Colon (tissue), 2 donors: ENCODE results near the gene GPR173.
A peak's percentile ranks its signal among the peaks of the same experiment; 100 is the strongest.

Experiments used
- FAIRE-seq: peaks from 2 replicates; lab custom pipeline; 2012; peaks lifted over from hg19 to GRCh38; lab: Jason Lieb, UNC
- donor health status: control.
- donor health status: control.

Gene GPR173

DNA sequence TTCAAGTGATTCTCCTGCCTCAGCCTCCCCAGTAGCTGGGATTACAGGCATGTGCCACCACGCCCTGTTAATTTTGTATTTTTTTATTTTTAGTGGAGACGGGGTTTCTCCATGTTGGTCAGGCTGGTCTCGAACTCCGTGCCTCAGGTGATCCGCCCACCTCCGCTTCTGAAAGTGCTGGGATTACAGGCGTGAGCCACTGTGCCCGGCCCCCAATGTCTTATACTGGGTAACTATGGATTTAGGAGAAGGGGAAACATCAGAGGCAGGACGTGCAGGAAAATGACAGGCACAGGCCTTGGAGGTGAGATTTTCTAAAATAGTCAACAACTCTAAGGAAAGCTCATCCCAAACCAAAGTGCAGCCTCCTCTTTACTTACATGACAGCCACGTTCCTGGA, 22.5 kb downstream of the GPR173 start:
- FAIRE-seq: no peak

DNA sequence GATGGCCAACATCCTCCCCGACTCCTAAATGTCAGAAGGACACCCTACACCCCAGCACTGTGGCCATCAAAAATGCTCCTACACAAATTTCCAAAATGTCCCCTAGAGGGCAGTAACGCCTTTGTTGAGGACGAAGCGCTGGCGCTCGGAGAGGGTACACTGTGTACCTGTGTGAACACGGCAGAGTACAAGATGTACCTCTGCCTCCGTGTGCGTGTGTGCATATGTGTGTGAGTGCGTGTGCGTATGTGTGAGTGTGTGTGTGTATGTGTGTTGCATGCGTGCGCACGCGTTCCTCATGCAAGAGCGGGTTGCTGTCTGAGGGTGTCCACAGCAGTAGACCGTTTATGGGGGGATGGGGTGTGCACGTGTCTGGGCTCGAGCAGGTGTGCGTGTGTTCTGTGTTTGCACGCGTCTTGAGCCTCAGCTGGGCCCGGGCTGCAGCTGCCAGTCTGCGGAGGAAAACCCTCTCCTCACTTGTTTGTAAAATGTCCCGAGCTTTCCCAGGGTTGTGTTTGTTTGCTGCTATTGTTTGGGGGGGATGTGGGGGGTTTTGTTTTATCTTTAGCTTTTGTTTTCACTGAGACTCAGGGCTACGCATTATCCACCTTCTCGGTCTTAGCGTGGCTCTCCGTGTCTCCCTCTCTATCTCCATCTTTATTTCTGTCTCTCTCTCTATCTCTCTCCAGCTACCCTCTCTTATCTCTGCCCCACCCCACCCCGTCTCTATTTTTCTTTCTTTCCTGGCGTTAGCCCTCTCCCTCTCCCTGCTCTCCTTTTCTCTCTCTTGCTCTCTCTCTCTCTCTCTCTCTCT, 23.2 kb downstream of the GPR173 start:
- no peak for FAIRE-seq

DNA sequence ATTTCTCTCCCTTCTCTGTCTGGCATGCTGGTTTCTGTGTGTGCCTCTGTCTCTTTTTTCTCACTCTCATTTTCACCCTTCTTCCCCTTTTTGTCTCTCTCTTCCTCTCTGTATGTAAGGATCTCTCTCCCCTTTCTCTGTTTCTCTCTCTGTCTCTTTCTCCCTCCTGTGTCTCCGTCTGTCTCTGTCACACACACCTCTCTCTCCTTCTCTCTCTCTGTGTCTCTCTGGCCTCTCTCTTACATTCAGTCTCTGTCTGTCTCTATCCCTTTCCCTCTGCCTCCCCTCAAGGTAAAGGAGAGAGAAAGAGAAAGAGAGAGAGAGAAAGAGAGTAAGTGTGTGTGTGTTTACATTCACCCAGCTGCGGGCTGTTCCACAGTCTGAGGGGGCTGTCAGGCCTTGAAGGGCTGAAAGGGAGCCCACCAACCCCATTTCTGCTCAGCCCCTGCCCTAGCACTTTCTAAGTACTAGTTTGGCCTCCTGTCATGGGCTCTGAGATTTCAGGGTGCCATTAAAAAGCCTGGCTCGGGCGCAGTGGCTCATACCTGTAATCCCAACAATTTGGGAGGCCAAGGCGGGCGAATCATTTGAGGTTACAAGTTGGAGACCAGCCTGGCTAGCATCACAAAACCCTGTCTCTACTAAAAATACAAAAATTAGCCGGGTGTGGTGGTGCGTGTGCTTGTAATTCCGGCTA, 24.0 kb downstream of the GPR173 start:
- FAIRE-seq: no peak

DNA sequence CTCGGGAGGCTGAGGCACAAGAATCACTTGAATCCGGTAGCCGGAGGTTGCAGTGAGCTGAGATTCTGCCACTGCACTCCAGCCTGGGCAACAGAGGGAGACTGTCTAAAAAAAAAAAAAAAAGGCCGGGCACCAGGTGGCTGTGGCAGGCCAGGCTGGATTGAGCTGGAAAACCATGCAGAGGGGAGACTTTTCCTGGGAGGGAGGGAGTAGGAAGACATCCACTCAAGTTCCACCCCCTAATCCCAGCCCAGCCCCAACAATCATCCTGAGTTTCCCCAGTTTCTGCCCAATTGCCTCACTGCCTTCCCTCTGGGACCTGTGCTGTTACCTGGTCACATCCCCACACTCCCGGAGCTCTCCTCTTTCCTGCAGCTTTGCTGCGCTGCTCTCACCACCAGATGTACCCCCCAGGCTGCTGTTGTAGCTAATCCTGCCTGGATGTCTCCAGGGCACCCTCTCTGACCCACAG, 24.6 kb downstream of the GPR173 start:
- FAIRE-seq: no peak

DNA sequence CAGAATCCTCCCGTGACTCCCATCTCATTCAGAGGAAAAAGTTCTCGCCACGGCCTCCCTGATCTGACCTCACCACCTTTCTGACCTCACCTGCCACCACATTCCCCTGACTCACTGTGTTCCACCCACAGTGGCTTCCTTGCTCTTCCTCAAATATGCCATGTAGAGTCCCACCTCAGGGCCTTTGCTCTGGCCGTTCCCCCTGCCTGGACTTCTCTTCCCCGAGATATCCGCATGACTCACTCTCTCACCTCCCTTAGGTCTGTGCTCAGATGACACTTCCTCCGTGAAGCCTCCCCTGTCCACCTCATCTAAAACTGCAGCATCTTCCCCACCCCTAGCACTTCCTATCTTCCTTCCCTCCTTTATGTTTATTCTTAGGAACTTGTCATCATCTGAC, 26.4 kb downstream of the GPR173 start:
- no peak for FAIRE-seq

DNA sequence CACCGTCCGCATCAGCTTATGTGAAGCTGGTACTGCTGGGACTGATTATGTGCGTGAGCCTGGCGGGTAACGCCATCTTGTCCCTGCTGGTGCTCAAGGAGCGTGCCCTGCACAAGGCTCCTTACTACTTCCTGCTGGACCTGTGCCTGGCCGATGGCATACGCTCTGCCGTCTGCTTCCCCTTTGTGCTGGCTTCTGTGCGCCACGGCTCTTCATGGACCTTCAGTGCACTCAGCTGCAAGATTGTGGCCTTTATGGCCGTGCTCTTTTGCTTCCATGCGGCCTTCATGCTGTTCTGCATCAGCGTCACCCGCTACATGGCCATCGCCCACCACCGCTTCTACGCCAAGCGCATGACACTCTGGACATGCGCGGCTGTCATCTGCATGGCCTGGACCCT, 28.1 kb downstream of the GPR173 start:
- FAIRE-seq: no peak

DNA sequence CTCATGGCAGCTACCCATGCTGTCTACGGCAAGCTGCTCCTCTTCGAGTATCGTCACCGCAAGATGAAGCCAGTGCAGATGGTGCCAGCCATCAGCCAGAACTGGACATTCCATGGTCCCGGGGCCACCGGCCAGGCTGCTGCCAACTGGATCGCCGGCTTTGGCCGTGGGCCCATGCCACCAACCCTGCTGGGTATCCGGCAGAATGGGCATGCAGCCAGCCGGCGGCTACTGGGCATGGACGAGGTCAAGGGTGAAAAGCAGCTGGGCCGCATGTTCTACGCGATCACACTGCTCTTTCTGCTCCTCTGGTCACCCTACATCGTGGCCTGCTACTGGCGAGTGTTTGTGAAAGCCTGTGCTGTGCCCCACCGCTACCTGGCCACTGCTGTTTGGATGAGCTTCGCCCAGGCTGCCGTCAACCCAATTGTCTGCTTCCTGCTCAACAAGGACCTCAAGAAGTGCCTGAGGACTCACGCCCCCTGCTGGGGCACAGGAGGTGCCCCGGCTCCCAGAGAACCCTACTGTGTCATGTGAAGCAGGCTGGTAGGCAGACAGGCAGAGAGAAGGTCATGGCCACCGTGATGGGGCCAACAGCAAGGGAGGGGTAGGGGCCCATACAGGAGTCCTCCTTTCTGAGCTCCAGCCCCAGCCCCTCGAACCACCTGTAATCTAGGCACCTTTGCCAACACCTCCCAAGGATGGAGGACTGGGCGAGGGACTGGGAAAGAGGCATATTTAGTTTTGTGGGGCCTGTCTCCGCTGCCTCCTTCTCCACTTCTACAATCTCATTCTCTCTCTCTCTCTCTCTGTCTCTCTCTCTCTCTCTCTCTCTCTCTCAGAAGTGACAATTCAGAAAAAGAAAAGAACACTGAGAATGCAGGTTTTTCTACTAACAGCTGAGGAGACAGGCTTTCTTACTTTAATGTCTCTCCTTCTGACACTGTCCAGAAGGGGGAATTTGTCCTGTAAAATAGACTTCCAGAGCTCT, 28.9 kb downstream of the GPR173 start:
- FAIRE-seq: no peak

DNA sequence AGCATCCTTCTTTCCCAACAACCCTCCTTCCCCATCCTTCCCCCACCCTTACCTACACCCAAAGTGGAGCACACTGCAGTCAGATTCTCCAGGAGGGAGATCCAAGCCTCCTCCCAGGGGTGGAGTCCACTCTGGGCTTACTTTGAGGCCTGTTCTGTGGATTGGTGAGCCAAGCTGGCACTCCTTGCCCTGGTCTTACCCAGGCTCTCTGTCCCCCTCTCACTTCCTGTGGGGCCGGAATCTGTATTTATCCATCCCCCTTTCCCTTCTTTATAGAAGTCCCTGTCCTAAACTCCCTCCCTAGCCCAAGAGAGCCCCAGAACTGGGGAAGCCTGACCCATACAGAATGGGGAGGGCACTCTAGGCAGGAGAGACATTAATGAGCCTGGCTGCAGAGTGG, 30.4 kb downstream of the GPR173 start:
- FAIRE-seq: no peak

DNA sequence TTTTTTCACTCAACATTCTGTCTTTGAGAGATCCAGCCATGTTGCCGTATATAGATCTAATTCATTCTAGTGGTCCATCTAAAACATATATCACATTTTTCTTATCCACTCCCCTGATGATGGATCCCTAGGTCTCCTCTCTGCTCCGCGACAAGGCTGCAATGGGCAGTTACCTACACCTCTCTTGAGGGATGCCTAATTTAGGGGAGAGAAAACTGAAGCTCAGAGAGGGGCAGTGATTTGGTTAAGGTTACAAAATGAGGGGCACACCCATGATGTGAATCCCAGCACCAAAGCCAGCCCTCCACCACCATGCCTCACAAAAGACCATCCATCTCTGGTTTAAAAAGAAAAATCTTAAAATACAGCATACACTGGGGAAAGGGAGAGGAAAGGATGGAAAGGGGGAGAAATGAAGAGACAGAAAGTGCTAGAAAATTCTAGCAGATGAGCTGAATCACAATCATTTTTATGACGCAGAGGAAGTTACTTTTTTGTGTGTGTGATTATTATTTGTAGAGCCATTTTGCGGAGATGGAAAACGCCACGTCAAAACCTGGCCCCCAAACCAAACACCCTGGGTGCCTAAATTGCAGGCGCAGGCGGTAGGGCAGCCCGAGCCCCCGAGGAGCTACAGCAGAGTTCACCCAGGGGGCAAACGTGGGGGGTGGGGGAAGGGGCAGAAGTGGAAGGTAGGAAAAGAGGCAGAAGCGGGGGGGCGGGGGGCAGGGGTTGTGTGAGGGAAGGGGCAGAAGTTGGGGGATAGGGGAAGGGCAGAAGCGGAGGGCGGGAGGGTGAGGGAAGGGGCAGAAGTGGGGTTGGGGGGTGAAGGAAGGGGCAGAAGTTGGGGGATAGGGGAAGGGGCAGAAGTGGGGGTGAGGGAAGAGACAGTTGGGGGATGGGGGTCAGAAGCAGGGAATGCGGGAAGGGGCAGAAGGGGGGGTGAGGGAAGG, 32.3 kb downstream of the GPR173 start:
- FAIRE-seq: no peak

DNA sequence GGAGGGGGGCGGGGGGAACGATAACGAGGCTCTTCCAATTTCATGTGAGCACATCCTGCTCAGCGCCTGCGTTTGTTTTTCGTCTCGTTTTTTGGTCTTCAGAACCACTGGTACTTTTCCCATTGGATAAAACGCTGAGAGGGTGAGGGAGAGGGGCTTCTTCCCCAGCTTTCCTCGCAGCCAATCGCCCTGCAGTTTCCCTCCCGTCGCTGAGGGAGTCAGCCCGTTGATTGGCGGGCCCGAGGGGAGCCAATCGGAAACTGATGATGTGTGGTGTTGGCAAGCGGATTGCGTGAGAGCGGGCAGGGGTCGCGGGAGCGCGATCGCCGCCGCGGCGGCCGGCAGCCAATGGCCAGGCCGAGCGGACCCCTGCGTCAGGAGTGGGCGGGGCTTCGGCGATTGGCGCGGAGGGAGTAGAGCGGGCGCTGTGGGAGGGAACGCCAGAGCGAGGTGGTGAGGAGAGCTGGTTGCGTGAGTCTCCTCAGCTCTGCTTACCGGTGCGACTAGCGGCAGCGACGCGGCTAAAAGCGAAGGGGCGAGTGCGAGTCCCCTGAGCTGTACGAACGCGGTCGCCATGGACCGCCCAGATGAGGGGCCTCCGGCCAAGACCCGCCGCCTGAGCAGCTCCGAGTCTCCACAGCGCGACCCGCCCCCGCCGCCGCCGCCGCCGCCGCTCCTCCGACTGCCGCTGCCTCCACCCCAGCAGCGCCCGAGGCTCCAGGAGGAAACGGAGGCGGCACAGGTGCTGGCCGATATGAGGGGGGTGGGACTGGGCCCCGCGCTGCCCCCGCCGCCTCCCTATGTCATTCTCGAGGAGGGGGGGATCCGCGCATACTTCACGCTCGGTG, 33.6 kb downstream of the GPR173 start, which contains the start of gene TSPYL2:
TSS of gene TSPYL2 (plus strand) at position 443 of the 848 bp plus-strand sequence. CDS start at position 575, 132 bp downstream.
- peak; percentile 36 for FAIRE-seq

DNA sequence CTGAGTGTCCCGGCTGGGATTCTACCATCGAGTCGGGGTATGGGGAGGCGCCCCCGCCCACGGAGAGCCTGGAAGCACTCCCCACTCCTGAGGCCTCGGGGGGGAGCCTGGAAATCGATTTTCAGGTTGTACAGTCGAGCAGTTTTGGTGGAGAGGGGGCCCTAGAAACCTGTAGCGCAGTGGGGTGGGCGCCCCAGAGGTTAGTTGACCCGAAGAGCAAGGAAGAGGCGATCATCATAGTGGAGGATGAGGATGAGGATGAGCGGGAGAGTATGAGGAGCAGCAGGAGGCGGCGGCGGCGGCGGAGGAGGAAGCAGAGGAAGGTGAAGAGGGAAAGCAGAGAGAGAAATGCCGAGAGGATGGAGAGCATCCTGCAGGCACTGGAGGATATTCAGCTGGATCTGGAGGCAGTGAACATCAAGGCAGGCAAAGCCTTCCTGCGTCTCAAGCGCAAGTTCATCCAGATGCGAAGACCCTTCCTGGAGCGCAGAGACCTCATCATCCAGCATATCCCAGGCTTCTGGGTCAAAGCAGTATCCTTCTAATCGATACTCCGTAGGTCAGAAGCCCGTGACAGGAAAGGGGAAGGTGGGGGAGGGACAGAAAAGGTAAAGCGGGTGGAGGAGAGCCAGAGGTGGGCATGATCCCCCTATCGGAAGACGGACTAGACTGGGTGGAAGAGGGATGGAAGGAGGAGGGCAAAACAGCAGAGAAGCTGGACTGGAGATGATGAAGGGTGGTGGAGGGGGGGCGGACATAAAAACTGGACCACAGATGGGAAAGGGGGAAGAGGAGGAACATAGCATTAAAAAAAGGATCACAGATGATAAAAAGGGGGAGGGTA, 34.4 kb downstream of the GPR173 start:
- no peak for FAIRE-seq

DNA sequence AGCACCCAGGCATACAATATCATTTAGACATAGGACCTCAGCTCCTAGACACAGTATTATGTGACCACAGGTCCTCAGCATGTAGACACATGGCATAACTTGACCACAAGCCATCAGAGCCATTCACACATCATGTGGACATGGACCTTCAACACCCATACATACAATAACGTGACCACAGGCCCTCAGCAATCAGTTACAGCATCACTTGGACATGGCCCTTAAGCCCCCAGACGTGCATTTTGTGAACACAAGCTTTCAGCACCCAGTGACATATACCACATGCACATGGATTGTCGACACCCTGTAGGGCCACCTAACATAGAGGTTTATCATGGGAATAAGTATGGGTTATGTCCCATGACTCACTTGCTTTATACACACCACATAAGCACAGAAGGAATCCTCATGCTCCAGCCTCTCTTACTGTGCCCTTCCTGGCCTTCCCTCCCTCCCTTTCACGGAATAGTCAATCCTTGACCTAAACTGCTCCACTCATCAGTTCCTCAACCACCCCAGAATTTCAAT, 35.5 kb downstream of the GPR173 start:
- no peak for FAIRE-seq

DNA sequence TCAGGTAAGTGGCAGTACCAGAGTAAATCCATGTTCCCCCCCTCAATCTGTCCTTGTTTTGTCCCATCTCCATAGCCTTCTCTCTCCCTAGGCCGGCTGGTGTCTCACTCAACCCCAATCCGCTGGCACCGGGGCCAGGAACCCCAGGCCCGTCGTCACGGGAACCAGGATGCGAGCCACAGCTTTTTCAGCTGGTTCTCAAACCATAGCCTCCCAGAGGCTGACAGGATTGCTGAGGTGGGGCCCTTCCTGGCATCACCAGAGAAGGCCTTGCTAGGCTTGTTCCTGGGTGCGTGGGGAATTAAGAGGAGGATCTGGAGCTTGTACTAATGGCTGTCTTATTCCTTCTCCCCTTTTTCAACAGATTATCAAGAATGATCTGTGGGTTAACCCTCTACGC, 36.3 kb downstream of the GPR173 start:
- no peak for FAIRE-seq

DNA sequence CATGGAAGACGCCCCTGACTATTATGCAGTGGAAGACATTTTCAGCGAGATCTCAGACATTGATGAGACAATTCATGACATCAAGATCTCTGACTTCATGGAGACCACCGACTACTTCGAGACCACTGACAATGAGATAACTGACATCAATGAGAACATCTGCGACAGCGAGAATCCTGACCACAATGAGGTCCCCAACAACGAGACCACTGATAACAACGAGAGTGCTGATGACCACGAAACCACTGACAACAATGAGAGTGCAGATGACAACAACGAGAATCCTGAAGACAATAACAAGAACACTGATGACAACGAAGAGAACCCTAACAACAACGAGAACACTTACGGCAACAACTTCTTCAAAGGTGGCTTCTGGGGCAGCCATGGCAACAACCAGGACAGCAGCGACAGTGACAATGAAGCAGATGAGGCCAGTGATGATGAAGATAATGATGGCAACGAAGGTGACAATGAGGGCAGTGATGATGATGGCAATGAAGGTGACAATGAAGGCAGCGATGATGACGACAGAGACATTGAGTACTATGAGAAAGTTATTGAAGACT, 37.2 kb downstream of the GPR173 start:
- FAIRE-seq: no peak

DNA sequence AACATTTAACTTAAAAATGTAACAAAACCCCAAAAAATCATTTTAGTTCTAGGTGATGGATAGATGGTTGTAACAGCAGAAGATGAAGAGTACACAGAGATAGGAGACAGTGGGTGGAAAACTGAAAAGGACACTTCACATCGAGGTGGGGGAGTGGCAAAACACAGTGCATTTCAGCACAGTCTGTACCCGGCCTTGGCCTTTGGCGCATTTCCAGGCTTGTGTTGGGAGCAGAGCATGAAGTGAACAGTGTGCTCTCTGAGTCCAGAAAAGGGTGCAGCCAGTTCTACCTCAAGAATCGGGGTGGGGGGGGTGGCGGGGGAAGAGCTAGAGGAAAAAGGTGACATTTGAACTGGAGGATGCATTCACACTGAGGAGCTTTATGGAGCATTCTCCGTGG, 37.9 kb downstream of the GPR173 start:
- no peak for FAIRE-seq

DNA sequence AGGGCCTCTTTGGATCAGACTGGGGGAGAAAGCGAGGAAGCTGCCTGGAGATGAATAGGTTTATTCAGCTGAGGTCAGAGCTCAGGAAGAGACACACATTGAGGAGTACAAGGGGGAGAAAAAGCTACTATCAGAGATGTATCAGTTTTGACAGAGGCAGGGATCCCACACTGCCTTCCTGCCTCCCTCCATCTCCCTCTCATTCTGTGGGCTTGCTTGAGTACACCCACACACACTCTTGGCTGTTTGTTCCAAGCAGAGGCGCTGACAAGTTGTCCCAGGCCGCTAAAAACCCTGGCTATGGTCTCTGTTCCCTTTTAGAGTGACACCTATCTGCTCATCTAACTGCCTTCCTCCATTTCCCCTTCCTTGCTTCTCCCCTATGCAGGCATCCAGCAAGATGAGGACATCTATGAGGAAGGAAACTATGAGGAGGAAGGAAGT, 38.8 kb downstream of the GPR173 start:
- FAIRE-seq: no peak

DNA sequence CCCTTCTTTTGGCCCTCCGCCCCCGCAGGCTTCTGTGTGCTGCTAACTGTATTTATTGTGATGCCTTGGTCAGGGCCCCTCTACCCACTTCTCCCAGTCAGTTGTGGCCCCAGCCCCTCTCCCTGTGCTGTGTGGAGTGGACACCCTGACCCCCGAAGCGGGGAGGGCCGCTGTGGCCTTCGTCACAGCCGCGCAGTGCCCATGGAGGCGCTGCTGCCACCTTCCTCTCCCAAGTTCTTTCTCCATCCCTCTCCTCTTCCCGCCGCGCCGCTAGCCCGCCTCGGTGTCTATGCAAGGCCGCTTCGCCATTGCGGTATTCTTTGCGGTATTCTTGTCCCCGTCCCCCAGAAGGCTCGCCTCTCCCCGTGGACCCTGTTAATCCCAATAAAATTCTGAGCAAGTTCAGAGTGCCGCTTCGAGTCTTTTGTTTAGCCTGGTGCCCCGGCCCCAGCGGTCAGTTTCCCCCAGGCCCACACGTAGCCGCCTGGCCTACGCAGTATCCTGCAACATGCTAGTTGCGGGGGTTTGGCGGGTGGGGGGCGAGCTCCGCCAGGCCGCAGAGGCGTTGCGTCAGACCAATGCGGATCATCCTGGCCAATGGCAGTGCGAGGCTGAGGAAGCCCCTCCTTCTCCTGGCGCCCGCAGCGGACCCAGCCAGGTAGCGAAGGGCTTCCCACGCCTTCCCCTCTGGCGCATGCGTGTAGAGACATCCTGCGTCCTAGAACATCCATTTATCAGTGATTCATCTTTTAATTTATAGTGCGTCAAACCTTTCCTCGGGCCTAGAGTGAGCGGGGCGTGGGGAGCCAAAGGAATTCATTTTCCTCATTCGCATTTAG, 39.8 kb downstream of the GPR173 start:
- no peak for FAIRE-seq
